ENCODE measurements around the gene CHRFAM7A. TPM values are rescaled to one million over a fixed set of nuclear protein-coding genes. Genes with fewer than 3 reads are reported as not detected.
A peak's percentile ranks its signal among the peaks of the same experiment; 100 is the strongest.
"Not testable (repeated sequence)": the region's sequence is repeated elsewhere in the genome, so short reads cannot be mapped to it uniquely, and the experiment has no call there.

The CHRFAM7A gene
- polyA plus RNA-seq (ENCODE audit: low read depth in 6 of 6): not detected

DNA sequence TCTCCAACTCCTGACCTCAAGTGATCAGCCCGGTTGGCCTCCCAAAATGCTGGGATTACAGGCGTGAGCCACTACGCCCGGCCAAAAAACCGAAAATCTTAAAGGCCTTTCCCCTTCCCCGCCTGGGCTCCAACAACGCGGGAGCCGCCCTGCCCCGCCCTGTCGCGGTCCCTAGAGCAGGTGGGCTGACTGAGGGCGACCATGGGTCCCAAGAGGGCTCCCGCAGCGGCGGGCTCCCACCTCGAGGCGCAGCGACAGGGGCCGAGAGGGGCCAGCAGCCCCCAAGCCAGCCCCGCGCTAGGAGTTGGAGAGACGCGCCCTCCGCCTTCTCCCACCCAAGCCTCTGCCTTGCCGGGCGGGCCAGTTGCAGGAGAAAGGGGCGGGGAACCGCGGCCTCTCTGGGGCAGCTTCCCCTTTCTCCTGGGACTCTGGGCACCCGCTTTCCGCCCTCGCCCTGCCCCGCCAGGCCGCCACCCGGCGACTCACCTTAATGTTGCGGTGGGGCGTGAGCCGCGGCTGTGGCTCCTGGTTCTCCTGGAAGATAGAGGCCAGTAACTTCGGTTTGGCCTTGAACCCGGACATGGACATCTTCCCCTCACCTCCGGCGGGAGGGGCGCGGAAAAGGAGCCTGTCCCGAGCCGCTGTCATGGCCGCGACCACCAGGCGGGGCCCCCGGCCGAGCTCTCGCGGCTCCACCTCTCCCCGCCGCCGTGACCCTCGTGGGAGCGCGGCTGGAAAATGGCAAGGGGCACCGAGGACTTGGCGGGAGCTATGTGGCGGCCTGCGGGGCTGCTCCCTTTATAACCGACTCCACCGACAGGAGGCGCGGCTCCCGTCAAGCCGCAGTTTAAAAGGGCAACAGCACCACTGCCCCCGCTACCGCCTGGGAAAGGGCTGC, at the start of gene CHRFAM7A:
TSS of gene CHRFAM7A (minus strand) at position 775 of the 898 bp plus-strand sequence. CDS start 10,189 bp downstream, outside the sequence.
- peak; percentile 66 to 74 for ATAC-seq (ENCODE audit: low read depth in 2 of 2)
- not testable (repeated sequence) for H3K4me1 Mint-ChIP-seq, H3K27me3 Mint-ChIP-seq, H3K36me3 Mint-ChIP-seq, H3K27ac Mint-ChIP-seq, DNase-seq, H3K9me3 Mint-ChIP-seq
- peak within 1 kb of the TSS in 1 of 8 donors; percentile 30 for H3K4me3 Mint-ChIP-seq

GRCh38 chr15:30438348-30438747, 45.0 kb upstream of the CHRFAM7A start:
- H3K27me3 Mint-ChIP-seq; H3K36me3 Mint-ChIP-seq; H3K27ac Mint-ChIP-seq; DNase-seq; ATAC-seq (ENCODE audit: low read depth in 2 of 2); H3K4me3 Mint-ChIP-seq; H3K9me3 Mint-ChIP-seq; H3K4me1 Mint-ChIP-seq: not testable (repeated sequence)

DNA sequence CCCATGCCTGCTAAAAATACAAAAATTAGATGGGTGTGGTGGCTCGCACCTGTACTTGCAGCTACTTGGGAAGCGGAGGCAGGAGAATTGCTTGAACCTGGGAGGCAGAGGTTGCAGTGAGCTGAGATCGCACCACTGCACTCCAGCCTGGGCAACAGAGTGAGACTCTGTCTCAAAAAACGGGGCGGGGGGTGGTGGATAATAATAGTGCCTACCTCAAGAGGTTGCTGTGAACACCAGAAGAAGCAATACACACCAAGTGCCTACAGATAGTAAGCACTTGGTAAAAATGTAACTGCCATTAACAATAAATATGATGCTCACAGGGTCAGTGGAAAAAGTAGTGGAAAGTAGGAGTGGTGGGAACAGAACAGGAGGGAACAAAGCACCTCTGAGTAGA, 42.5 kb upstream of the CHRFAM7A start:
- not testable (repeated sequence) for H3K27me3 Mint-ChIP-seq; H3K36me3 Mint-ChIP-seq; H3K4me3 Mint-ChIP-seq; ATAC-seq (ENCODE audit: low read depth in 2 of 2); H3K4me1 Mint-ChIP-seq; DNase-seq; H3K9me3 Mint-ChIP-seq; H3K27ac Mint-ChIP-seq

GRCh38 chr15:30420723-30421122, 27.4 kb upstream of the CHRFAM7A start:
- H3K27ac Mint-ChIP-seq; ATAC-seq (ENCODE audit: low read depth in 2 of 2); H3K4me3 Mint-ChIP-seq; H3K27me3 Mint-ChIP-seq; H3K36me3 Mint-ChIP-seq; DNase-seq; H3K4me1 Mint-ChIP-seq; H3K9me3 Mint-ChIP-seq: not testable (repeated sequence)

GRCh38 chr15:30414160-30414559, 20.8 kb upstream of the CHRFAM7A start, which contains the start of gene GOLGA8R:
GOLGA8R (minus strand) TSS chr15:30414260; CDS start chr15:30414162, 98 bp downstream.
- H3K9me3 Mint-ChIP-seq; DNase-seq; H3K27me3 Mint-ChIP-seq; ATAC-seq (ENCODE audit: low read depth in 2 of 2); H3K4me3 Mint-ChIP-seq; H3K4me1 Mint-ChIP-seq; H3K36me3 Mint-ChIP-seq; H3K27ac Mint-ChIP-seq: not testable (repeated sequence)

- not testable (repeated sequence) for H3K4me3 Mint-ChIP-seq; H3K36me3 Mint-ChIP-seq; H3K9me3 Mint-ChIP-seq; DNase-seq; H3K4me1 Mint-ChIP-seq; H3K27me3 Mint-ChIP-seq; ATAC-seq (ENCODE audit: low read depth in 2 of 2)
- H3K27ac Mint-ChIP-seq: peak overlapping the region in 1 of 6 donors; percentile 32
Observed at GRCh38 chr15:30407636-30408035, 14.3 kb upstream of the CHRFAM7A start.

- H3K4me1 Mint-ChIP-seq, H3K4me3 Mint-ChIP-seq, H3K36me3 Mint-ChIP-seq, H3K27me3 Mint-ChIP-seq, H3K27ac Mint-ChIP-seq, H3K9me3 Mint-ChIP-seq: not testable (repeated sequence)
- ATAC-seq (ENCODE audit: low read depth in 2 of 2) (peak; percentile 53 to 67), DNase-seq (peak; percentile 39)
Observed at GRCh38 chr15:30398988-30399387, 5.6 kb upstream of the CHRFAM7A start.

- ATAC-seq (ENCODE audit: low read depth in 2 of 2): peak; percentile 30 to 35
- H3K27ac Mint-ChIP-seq, H3K4me1 Mint-ChIP-seq, H3K36me3 Mint-ChIP-seq, DNase-seq, H3K9me3 Mint-ChIP-seq, H3K27me3 Mint-ChIP-seq: not testable (repeated sequence)
- H3K4me3 Mint-ChIP-seq: peak overlapping the region in 1 of 8 donors; percentile 30
Observed at GRCh38 chr15:30393664-30393991, 288 bp upstream of the CHRFAM7A start.

DNA sequence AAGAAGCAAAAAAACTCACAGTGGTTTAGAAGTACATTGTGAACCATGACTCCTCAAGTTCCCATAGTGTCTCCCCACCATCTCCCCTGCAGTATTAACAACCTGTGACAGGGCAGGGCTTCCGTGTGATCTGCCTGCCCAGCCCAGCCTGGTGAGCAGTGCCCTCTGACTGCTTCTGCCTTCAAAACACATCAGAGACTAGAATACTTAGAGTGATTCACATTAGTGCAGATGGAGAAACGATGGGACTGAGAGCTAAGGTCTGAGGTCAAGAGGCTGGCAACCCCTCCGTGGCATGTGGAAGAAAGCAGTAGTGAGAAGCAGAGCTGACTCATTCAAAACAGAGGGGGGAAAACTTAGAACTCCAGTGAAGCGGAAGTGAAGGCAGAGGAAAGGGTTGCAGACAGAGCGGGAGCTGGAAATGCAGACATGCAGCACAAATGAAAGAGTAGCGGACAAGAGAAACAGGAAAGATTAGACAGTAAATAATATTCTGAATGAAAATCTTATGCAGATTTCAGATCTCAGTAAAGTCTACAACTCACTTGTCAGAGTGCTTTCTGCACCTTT, 6.9 kb downstream of the CHRFAM7A start:
- not testable (repeated sequence) for ATAC-seq (ENCODE audit: low read depth in 2 of 2); H3K9me3 Mint-ChIP-seq; H3K27me3 Mint-ChIP-seq; H3K4me3 Mint-ChIP-seq; H3K36me3 Mint-ChIP-seq; H3K4me1 Mint-ChIP-seq; DNase-seq; H3K27ac Mint-ChIP-seq

DNA sequence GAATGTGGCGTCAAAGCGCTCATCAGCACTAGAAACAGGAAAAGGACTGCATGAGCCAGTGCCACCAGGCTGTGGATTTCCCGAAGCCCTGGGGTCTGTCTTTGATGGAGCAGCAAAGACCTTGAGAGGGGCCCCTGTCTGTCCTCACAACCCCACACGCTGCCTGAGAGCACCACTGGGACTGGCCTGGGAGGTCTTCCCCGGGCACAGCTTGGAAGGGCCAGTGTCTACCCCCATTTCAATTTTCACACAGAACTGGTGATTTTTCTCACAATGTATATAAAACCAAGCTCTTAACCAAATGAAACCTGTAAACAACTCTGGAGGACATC, 16.3 kb downstream of the CHRFAM7A start:
- H3K9me3 Mint-ChIP-seq; H3K27me3 Mint-ChIP-seq; H3K4me1 Mint-ChIP-seq; DNase-seq; H3K27ac Mint-ChIP-seq; H3K4me3 Mint-ChIP-seq; ATAC-seq (ENCODE audit: low read depth in 2 of 2); H3K36me3 Mint-ChIP-seq: not testable (repeated sequence)

GRCh38 chr15:30376375-30377081, 16.8 kb downstream of the CHRFAM7A start:
- not testable (repeated sequence) for H3K27me3 Mint-ChIP-seq; H3K36me3 Mint-ChIP-seq; H3K4me3 Mint-ChIP-seq; H3K27ac Mint-ChIP-seq; H3K9me3 Mint-ChIP-seq; ATAC-seq (ENCODE audit: low read depth in 2 of 2); DNase-seq; H3K4me1 Mint-ChIP-seq

DNA sequence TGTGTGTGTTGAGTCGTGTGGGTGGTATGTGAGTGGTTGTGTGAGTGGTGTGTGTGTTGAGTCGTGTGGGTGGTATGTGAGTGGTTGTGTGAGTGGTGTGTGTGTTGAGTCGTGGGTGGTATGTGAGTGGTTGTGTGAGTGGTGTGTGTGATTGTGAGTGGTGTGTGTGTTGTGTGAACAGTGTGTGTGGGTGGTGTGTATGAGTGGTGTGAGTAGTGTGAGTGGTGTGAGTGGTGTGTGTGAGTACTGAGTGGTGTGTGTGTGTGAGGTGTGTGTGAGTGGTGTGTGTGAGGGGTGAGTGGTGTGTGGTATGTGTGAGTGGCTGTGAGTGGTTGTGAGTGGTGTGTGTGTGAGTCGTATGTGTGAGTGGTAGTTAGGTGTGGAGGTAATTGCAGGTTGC, 17.5 kb downstream of the CHRFAM7A start:
- ATAC-seq (ENCODE audit: low read depth in 2 of 2); H3K36me3 Mint-ChIP-seq; H3K4me1 Mint-ChIP-seq; H3K9me3 Mint-ChIP-seq; H3K4me3 Mint-ChIP-seq; DNase-seq; H3K27me3 Mint-ChIP-seq: not testable (repeated sequence)
- H3K27ac Mint-ChIP-seq: peak overlapping the region in 2 of 6 donors; percentile 4 to 13

DNA sequence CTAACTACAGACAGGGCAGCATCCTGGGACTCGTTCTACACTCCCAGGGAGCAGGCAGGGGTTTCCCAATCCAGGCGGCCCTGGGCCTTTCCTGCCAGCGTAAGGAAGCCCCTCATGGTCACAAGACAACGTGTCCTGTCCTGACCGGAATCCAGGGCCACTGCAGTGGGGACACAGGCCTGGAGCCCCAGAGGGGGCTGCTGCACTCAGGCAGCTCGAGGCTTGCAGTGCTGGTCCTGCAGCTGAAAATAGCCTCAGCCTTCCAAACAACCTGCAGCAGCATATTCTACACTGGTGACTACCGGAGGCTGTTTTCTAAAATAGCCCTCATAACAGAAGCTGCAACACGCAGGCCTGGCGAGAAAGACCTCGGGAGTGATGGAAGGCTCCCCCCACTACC, 18.5 kb downstream of the CHRFAM7A start:
- H3K4me1 Mint-ChIP-seq; H3K27me3 Mint-ChIP-seq; H3K36me3 Mint-ChIP-seq; H3K9me3 Mint-ChIP-seq; H3K27ac Mint-ChIP-seq; ATAC-seq (ENCODE audit: low read depth in 2 of 2); DNase-seq; H3K4me3 Mint-ChIP-seq: not testable (repeated sequence)

GRCh38 chr15:30368271-30368670, 25.1 kb downstream of the CHRFAM7A start:
- H3K27me3 Mint-ChIP-seq; H3K4me3 Mint-ChIP-seq; H3K9me3 Mint-ChIP-seq; DNase-seq; ATAC-seq (ENCODE audit: low read depth in 2 of 2); H3K4me1 Mint-ChIP-seq; H3K27ac Mint-ChIP-seq; H3K36me3 Mint-ChIP-seq: not testable (repeated sequence)
